Keratinocyte (primary cell): ENCODE results near the gene NR6A1. TPM values are rescaled to one million over a fixed set of nuclear protein-coding genes. Genes with fewer than 3 reads are reported as not detected.

Experiments used
- DNase-seq: peaks from one replicate; pipeline ENCODE4 v3.0.0-alpha.2; 2011; ENCODE audit warnings: low read depth, missing footprints, low spot score
- FAIRE-seq: peaks from 2 replicates; lab custom pipeline; 2011; peaks lifted over from hg19 to GRCh38; lab: Jason Lieb, UNC
- H2AFZ ChIP-seq: 2 replicates; pipeline ENCODE4 v1.6.0; 2012; ENCODE audit warnings: low read length, control low read depth, inconsistent platforms; ENCODE audit not compliant: control insufficient read depth
- H3K27ac ChIP-seq: 2 replicates; pipeline ENCODE4 v1.5.1; 2011; ENCODE audit warnings: low read length; ENCODE audit not compliant: control insufficient read depth, insufficient read depth
- H3K27me3 ChIP-seq: 3 replicates; pipeline ENCODE4 v1.6.0; 2011; ENCODE audit warnings: low read length; ENCODE audit not compliant: control insufficient read depth, insufficient read depth; ENCODE audit errors: extremely low read depth
- H3K36me3 ChIP-seq, 2 experiments: 2 replicates in 1 of 2; 3 replicates in 1 of 2; pipeline ENCODE4 v1.5.1; 2011; ENCODE audit warnings: low read length in 2 of 2, mild to moderate bottlenecking in 1 of 2; ENCODE audit not compliant: control insufficient read depth in 2 of 2, insufficient read depth in 2 of 2; ENCODE audit errors: extremely low read depth in 1 of 2
- H3K4me1 ChIP-seq: 3 replicates; pipeline ENCODE4 v1.5.1; 2011; ENCODE audit warnings: low read length; ENCODE audit not compliant: control insufficient read depth, insufficient read depth; ENCODE audit errors: extremely low read depth
- H3K4me2 ChIP-seq: 3 replicates; pipeline ENCODE4 v1.6.0; 2011; ENCODE audit warnings: low read depth, low read length; ENCODE audit not compliant: control insufficient read depth, insufficient read depth; ENCODE audit errors: extremely low read depth
- H3K4me3 ChIP-seq, 3 experiments: fragments of 200-600 bp in 1 of 3; sonication (generic) in 1 of 3; 2 replicates in 2 of 3; 3 replicates in 1 of 3; pipeline ENCODE4 v1.5.1; 2011 to 2016; ENCODE audit warnings: low read length in 3 of 3, mild to moderate bottlenecking in 3 of 3, control low read depth in 2 of 3, inconsistent platforms in 1 of 3, low read depth in 1 of 3, mixed read lengths in 1 of 3, mixed run types in 1 of 3, moderate library complexity in 1 of 3; ENCODE audit not compliant: control insufficient read depth in 2 of 3, insufficient read depth in 2 of 3; ENCODE audit errors: extremely low read depth in 1 of 3
- H3K79me2 ChIP-seq: 2 replicates; pipeline ENCODE4 v1.6.0; 2012; ENCODE audit warnings: low read length; ENCODE audit not compliant: control insufficient read depth, insufficient read depth
- H3K9ac ChIP-seq: 3 replicates; pipeline ENCODE4 v1.6.0; 2011; ENCODE audit warnings: low read length; ENCODE audit not compliant: control insufficient read depth, insufficient read depth; ENCODE audit errors: extremely low read depth
- H3K9me1 ChIP-seq: 3 replicates; pipeline ENCODE4 v1.6.0; 2011; ENCODE audit warnings: low read length; ENCODE audit not compliant: control insufficient read depth, insufficient read depth; ENCODE audit errors: extremely low read depth
- H3K9me3 ChIP-seq: 2 replicates; pipeline ENCODE4 v1.5.1; 2012; ENCODE audit warnings: low read depth, low read length; ENCODE audit not compliant: control insufficient read depth
- H4K20me1 ChIP-seq: 3 replicates; pipeline ENCODE4 v1.6.0; 2011; ENCODE audit warnings: low read length; ENCODE audit not compliant: control insufficient read depth, insufficient read depth; ENCODE audit errors: extremely low read depth
- CTCF ChIP-seq, 3 experiments: IDR thresholded peaks in 1 of 3; conservative IDR thresholded peaks in 1 of 3; optimal IDR thresholded peaks in 1 of 3; 2 replicates in 2 of 3; 3 replicates in 1 of 3; pipeline versions ENCODE3 to v1.5.1; 2011; ENCODE audit warnings: low read length in 3 of 3, mild to moderate bottlenecking in 3 of 3, moderate library complexity in 2 of 3, control low read depth in 1 of 3, inconsistent platforms in 1 of 3; ENCODE audit not compliant: insufficient read depth in 2 of 3; ENCODE audit errors: extremely low read depth in 1 of 3
- EZH2 ChIP-seq: IDR thresholded peaks from one replicate; pipeline ENCODE4 v1.6.1; 2012; ENCODE audit warnings: inconsistent platforms, mild to moderate bottlenecking, low read length, moderate library complexity
- dilution Hi-C: fragments of 300-500 bp; cut with MboI; formaldehyde crosslinking; loops from one replicate; pipeline ENCODE4 v1.7.0; 2020; ENCODE audit warnings: low sequenced_read_pairs; ENCODE audit not compliant: extremely low pct_ligation_motif_present
- polyA plus RNA-seq, 5 experiments: library from polyadenylated mRNA; depleted of rRNA in 3 of 5; stranded (reverse) in 3 of 5; stranded (forward) in 1 of 5; unstranded in 1 of 5; fragments of >200 nt; gene quantifications; 1 replicate in 1 of 5; 2 replicates in 3 of 5; 3 replicates in 1 of 5; pipeline versions ENCODE4 v1.2.1 to v1.2.3, GENCODE V29; 2011 to 2012; ENCODE audit warnings: missing spikeins in 2 of 5, low read depth in 1 of 5, low replicate concordance in 1 of 5

Gene NR6A1
- polyA plus RNA-seq, 1 donor (not counting 4 experiments of a cell fraction or from before 2014, with no cell fraction given), result 1.8 TPM

- Histone ChIP-seq H2AFZ (no peak overlapping the region), H3K79me2 (no peaks in the 10 kb centered on the region), H3K4me2 (no peak overlapping the region), H4K20me1 (no peaks in the 10 kb centered on the region), H3K27me3 (peaks cover 12% of the 10 kb centered on the region), H3K9me1 (no peaks in the 10 kb centered on the region), H3K9ac (no peak overlapping the region), H3K36me3 (no peaks in the 10 kb centered on the region), H3K4me1 (peaks cover 15% of the 10 kb centered on the region), H3K27ac (no peak overlapping the region), H3K4me3 (no peak overlapping the region), H3K9me3 (no peaks in the 10 kb centered on the region)
- TF ChIP-seq EZH2 (no peak), CTCF (optimal IDR thresholded peaks at IDR 0.05 in 1 of 3, IDR thresholded peaks at IDR 0.05 in 1 of 3, conservative IDR thresholded peaks at IDR 0.05 in 1 of 3; ENCODE audit: extremely low read depth in 1 of 3, insufficient read depth in 2 of 3, low read length in 3 of 3) (no peak)
- dilution Hi-C loops, result no loop called here
- DNase-seq, result no peak
- FAIRE-seq, result no peak
Measured at GRCh38 chr9:124795881-124796431, 24.8 kb upstream of the NR6A1 start.

- FAIRE-seq, result no peak
- peaks cover 5% of the 10 kb centered on the region for H3K4me1 ChIP-seq
Measured at GRCh38 chr9:124794902-124795491, 23.9 kb upstream of the NR6A1 start.

More at GRCh38 chr9:124794902-124795491, 23.9 kb upstream of the NR6A1 start:
- H3K4me3 ChIP-seq, result no peak overlapping the region
- no peak overlapping the region for H3K27ac ChIP-seq
- no peaks in the 10 kb centered on the region for H3K9me3 ChIP-seq
- no peaks in the 10 kb centered on the region for H3K9me1 ChIP-seq
- H3K79me2 ChIP-seq, result no peaks in the 10 kb centered on the region
- H2AFZ ChIP-seq, result no peak overlapping the region
- H3K4me2 ChIP-seq, result no peak overlapping the region
- no peaks in the 10 kb centered on the region for H4K20me1 ChIP-seq
- no peak overlapping the region for H3K9ac ChIP-seq
- DNase-seq, result no peak
- TF ChIP-seq CTCF (optimal IDR thresholded peaks at IDR 0.05 in 1 of 3, IDR thresholded peaks at IDR 0.05 in 1 of 3, conservative IDR thresholded peaks at IDR 0.05 in 1 of 3; ENCODE audit: extremely low read depth in 1 of 3, insufficient read depth in 2 of 3, low read length in 3 of 3) (peak in 2 of 3 experiments; percentile 17 to 58), EZH2 (no peak)
- peaks cover 7% of the 10 kb centered on the region for H3K27me3 ChIP-seq
- dilution Hi-C loops, result no loop called here
- no peaks in the 10 kb centered on the region for H3K36me3 ChIP-seq
